HepG2 (cell line): ENCODE results near the gene LPO. TPM values are rescaled to one million over a fixed set of nuclear protein-coding genes. Genes with fewer than 3 reads are reported as not detected.

Experiments used
- ATAC-seq: fragments of 200-7000 bp; cut with Tn5 transposase; 3 replicates; pipeline ENCODE4 v1.9.1; 2020; ENCODE audit warnings: mild to moderate bottlenecking, moderate library complexity
- BruUV-seq: library from RNA; stranded (reverse); fragments of 400-500 nt; replicated peaks from 2 replicates; lab custom pipeline; 2021; lab: Mats Ljungman, UMichigan
- CTCF ChIA-PET: fragments of 300-600 bp; formaldehyde crosslinking; extraction: SDS; loops from one replicate; lab custom pipeline; 2021; ENCODE audit warnings: low total read pairs, inconsistent platforms, low intra/inter-chr PET ratio; lab: Yijun Ruan, JAX
- POLR2A ChIA-PET: fragments of 350-600 bp; sonication (Branson Sonifier 250); formaldehyde crosslinking; loops from one replicate; lab custom pipeline; 2020; ENCODE audit warnings: antibody characterized with exemption, inconsistent platforms; lab: Yijun Ruan, JAX
- DNase-seq: peaks from one replicate; pipeline ENCODE4 v3.0.0-alpha.2; 2015; ENCODE audit warnings: low spot score
- FAIRE-seq: peaks from 3 replicates; lab custom pipeline; 2011; peaks lifted over from hg19 to GRCh38; lab: Jason Lieb, UNC
- H2AFZ ChIP-seq: one replicate; pipeline ENCODE4 v1.6.1; 2011; ENCODE audit warnings: low read length, inconsistent platforms
- H3K27ac ChIP-seq: fragments of 300-600 bp; 3 replicates; pipeline ENCODE4 v1.8.0; 2011; ENCODE audit warnings: mixed run types, mild to moderate bottlenecking, mixed read lengths, low read length, inconsistent platforms; ENCODE audit not compliant: insufficient read depth; ENCODE audit errors: extremely low read length
- H3K27me3 ChIP-seq, 2 experiments: fragments of 200-600 bp in 1 of 2; 2 replicates in 1 of 2; 3 replicates in 1 of 2; pipeline versions ENCODE4 v1.6.0 to v1.8.0; 2011; ENCODE audit warnings: low read length in 2 of 2, mild to moderate bottlenecking in 2 of 2, moderate library complexity in 2 of 2, inconsistent platforms in 1 of 2; ENCODE audit not compliant: insufficient read depth in 2 of 2, control insufficient read depth in 1 of 2
- H3K36me3 ChIP-seq, 2 experiments: fragments of 200-600 bp in 1 of 2; replicated peaks in 1 of 2; 2 replicates in 1 of 2; 3 replicates in 1 of 2; pipeline versions ENCODE4 v1.5.1 to v1.8.0; 2011; ENCODE audit warnings: low read length in 2 of 2, inconsistent platforms in 1 of 2; ENCODE audit not compliant: insufficient read depth in 2 of 2, control insufficient read depth in 1 of 2
- H3K4me1 ChIP-seq: 2 replicates; pipeline ENCODE4 v1.5.1; 2012; ENCODE audit warnings: low read length, inconsistent platforms; ENCODE audit not compliant: insufficient read depth
- H3K4me2 ChIP-seq: 2 replicates; pipeline ENCODE4 v1.6.0; 2011; ENCODE audit warnings: low read depth, low read length, inconsistent platforms
- H3K4me3 ChIP-seq, 3 experiments: fragments of 200-600 bp in 1 of 3; sonication (generic), shearing (Covaris generic) in 1 of 3; replicated peaks in 1 of 3; 2 replicates each; pipeline ENCODE4 v1.5.1; 2011 to 2016; ENCODE audit warnings: low read length in 3 of 3, inconsistent platforms in 2 of 3, low read depth in 2 of 3, mild to moderate bottlenecking in 2 of 3, control low read depth in 1 of 3, mixed read lengths in 1 of 3; ENCODE audit not compliant: insufficient read depth in 1 of 3
- H3K79me2 ChIP-seq: one replicate; pipeline ENCODE4 v1.6.1; 2011; ENCODE audit warnings: low read length, inconsistent platforms; ENCODE audit not compliant: insufficient read depth
- H3K9ac ChIP-seq: 2 replicates; pipeline ENCODE4 v1.6.0; 2011; ENCODE audit warnings: mild to moderate bottlenecking, low read depth, low read length, inconsistent platforms; ENCODE audit not compliant: insufficient read depth
- H3K9me3 ChIP-seq: 2 replicates; pipeline ENCODE4 v1.5.1; 2012; ENCODE audit warnings: mild to moderate bottlenecking, low read length
- H4K20me1 ChIP-seq: 2 replicates; pipeline ENCODE4 v1.6.0; 2011; ENCODE audit warnings: inconsistent platforms, mild to moderate bottlenecking, low read length, moderate library complexity; ENCODE audit not compliant: insufficient read depth
- ARID5B ChIP-seq: IDR thresholded peaks from 2 replicates; pipeline ENCODE4 v1.4.0; 2020; ENCODE audit warnings: mild to moderate bottlenecking, missing genetic modification reagents
- DMTF1 ChIP-seq: sonication (generic); formaldehyde crosslinking; IDR thresholded peaks from 2 replicates; pipeline ENCODE4 v1.4.0; 2020; ENCODE audit warnings: mild to moderate bottlenecking, missing genetic modification reagents
- GMEB2 ChIP-seq: IDR thresholded peaks from 2 replicates; pipeline ENCODE4 v1.6.1; 2016; ENCODE audit warnings: missing biosample characterization, missing genetic modification reagents, low read depth
- HCFC1 ChIP-seq: fragments of 150-350 bp; IDR thresholded peaks from 2 replicates; pipeline ENCODE4 v1.6.1; 2014; ENCODE audit warnings: low read depth, low read length
- NFE2 ChIP-seq: sonication (generic); formaldehyde crosslinking; IDR thresholded peaks from 2 replicates; pipeline ENCODE4 v1.4.0; 2020; ENCODE audit warnings: missing genetic modification reagents
- PTBP1 ChIP-seq: fragments of 200-400 bp; formaldehyde crosslinking; IDR thresholded peaks from 2 replicates; pipeline ENCODE4 v1.6.1; 2018; ENCODE audit warnings: low read length, low read depth; ENCODE audit not compliant: poor library complexity, severe bottlenecking
- SKI ChIP-seq: fragments of 450-650 bp; IDR thresholded peaks from one replicate; pipeline ENCODE4 v1.6.1; 2018; ENCODE audit warnings: mild to moderate bottlenecking; ENCODE audit not compliant: partially characterized antibody
- ZNF589 ChIP-seq: sonication (generic); formaldehyde crosslinking; conservative IDR thresholded peaks from 2 replicates; pipeline ENCODE4 v1.8.0; 2022; ENCODE audit warnings: mild to moderate bottlenecking, moderate library complexity, missing genetic modification reagents
- WGBS: methylation state at CpG from one replicate; pipeline ENCODE4 v1.1.6; 2017; ENCODE audit warnings: low lambda C conversion rate; 5-methylcytosine and 5-hydroxymethylcytosine counted together
- in situ Hi-C: cut with HindIII; loops from 2 replicates; pipeline ENCODE4 v1.10.0; 2017; ENCODE audit warnings: low pct_unique_long_range_greater_than_20kb; ENCODE audit not compliant: extremely low pct_ligation_motif_present
- intact Hi-C: fragments of 100-400 bp; cut with micrococcal nuclease; formaldehyde crosslinking; loops from one replicate; pipeline ENCODE4 v1.10.0; 2022; ENCODE audit not compliant: unreplicated experiment
- polyA plus RNA-seq, 8 experiments: library from polyadenylated mRNA; depleted of rRNA in 3 of 8; stranded (reverse) in 7 of 8; unstranded in 1 of 8; fragments of >200 nt; fragmentation: Illumina TruSeq in 4 of 8; extraction: Trizol in 4 of 8; gene quantifications; 2 replicates each; pipeline versions ENCODE4 v1.2.1 to v1.2.3, GENCODE V29; 2011 to 2016; ENCODE audit warnings: low read depth in 4 of 8, missing spikeins in 1 of 8, mixed read lengths in 1 of 8; ENCODE audit not compliant: insufficient read depth in 1 of 8
- total RNA-seq, 5 experiments: library from RNA; depleted of rRNA; stranded (reverse); fragments of >200 nt; fragmentation: Illumina TruSeq; extraction: Trizol; gene quantifications; 2 replicates each; pipeline ENCODE4 v1.2.3, GENCODE V29; 2016; ENCODE audit warnings: low read depth in 1 of 5

LPO gene
- total and polyA plus RNA-seq, 2 of the 13 experiments (the other 11 are each of a cell fraction or from before 2014, with no cell fraction given): not detected

- TF ChIP-seq PTBP1: no peak
Observed at GRCh38 chr17:58268774-58269556, 30.6 kb downstream of the LPO start (continued).

GRCh38 chr17:58269557-58270291, 31.3 kb downstream of the LPO start:
- Histone ChIP-seq H3K4me1 (no peaks in the 10 kb centered on the region), H3K79me2 (no peaks in the 10 kb centered on the region), H3K36me3 (no peaks in the 10 kb centered on the region), H3K27me3 (peaks cover 4 to 58% of the 10 kb centered on the region in 2 experiments; a peak in 4 of 5 replicates), H4K20me1 (no peaks in the 10 kb centered on the region), H3K4me3 (no peak overlapping the region), H3K9ac (no peak overlapping the region), H3K4me2 (no peak overlapping the region), H2AFZ (no peak overlapping the region), H3K27ac (no peak overlapping the region), H3K9me3 (no peaks in the 10 kb centered on the region)
- no peak for DNase-seq
- POLR2A ChIA-PET: no interaction called here
- 24% methylated on average over 9 of the region's 9 CpGs for WGBS
- in situ Hi-C loops (no loop called here), intact Hi-C loops (no loop called here)
- BruUV-seq: no TSS peak
- FAIRE-seq: no peak
- ATAC-seq: no peak
- CTCF ChIA-PET: no interaction called here
- no peak for TF ChIP-seq DMTF1 (CRISPR knock-in tag)
- no peak for TF ChIP-seq ARID5B (CRISPR knock-in tag)
- no peak for TF ChIP-seq ZNF589 (CRISPR knock-in tag)
- TF ChIP-seq SKI: no peak
- no peak for TF ChIP-seq NFE2 (CRISPR knock-in tag)
- TF ChIP-seq HCFC1: no peak
- no peak for TF ChIP-seq GMEB2 (CRISPR knock-in tag)
